ENCODE results near the gene IL31RA.

- TF ChIP-seq CSDC2 (CRISPR knock-in tag; IDR thresholded peaks at IDR 0.05) (no peak), PATZ1 (CRISPR knock-in tag; IDR thresholded peaks at IDR 0.05; ENCODE audit: borderline replicate concordance) (no peak), ISL1 (CRISPR knock-in tag; IDR thresholded peaks at IDR 0.05) (no peak), GLIS3 (CRISPR knock-in tag; IDR thresholded peaks at IDR 0.05) (no peak), ZNF565 (CRISPR knock-in tag; conservative IDR thresholded peaks at IDR 0.05; ENCODE audit: low read depth) (no peak)
Measured at GRCh38 chr5:55853818-55854217, 2.7 kb downstream of the IL31RA start.
